HL-60 (cell line): ENCODE data around the gene TIPARP.
"Not testable (repeated sequence)": the region's sequence is repeated elsewhere in the genome, so short reads cannot be mapped to it uniquely, and the experiment has no call there.

Source experiments
- DNase-seq, 2 experiments: peaks; one replicate each; pipeline ENCODE4 v3.0.0-alpha.2; 2010 to 2020; ENCODE audit warnings: low read depth in 1 of 2, low spot score in 1 of 2
- H3K27ac ChIP-seq: fragments of 250-450 bp; sonication (Bioruptor Pico); replicated peaks from 2 replicates; pipeline ENCODE4 v1.5.1; 2020; ENCODE audit warnings: mild to moderate bottlenecking, moderate library complexity
- H3K27me3 ChIP-seq: fragments of 250-450 bp; sonication (Bioruptor Pico); 2 replicates; pipeline ENCODE4 v1.5.1; 2021; ENCODE audit warnings: mild to moderate bottlenecking, moderate library complexity; ENCODE audit not compliant: insufficient read depth, poor library complexity, severe bottlenecking
- H3K4me3 ChIP-seq: replicated peaks from 2 replicates; pipeline ENCODE4 v1.5.1; 2011; ENCODE audit warnings: mild to moderate bottlenecking, control low read depth, low read length; ENCODE audit not compliant: insufficient read depth
- CTCF ChIP-seq: IDR thresholded peaks from one replicate; pipeline ENCODE4 v1.5.1; 2011; ENCODE audit warnings: low read length, control low read depth, inconsistent platforms; ENCODE audit not compliant: insufficient read depth
- GABPA ChIP-seq: IDR thresholded peaks from 2 replicates; pipeline ENCODE4 v1.6.1; 2012; ENCODE audit warnings: low read depth
- POLR2AphosphoS5 ChIP-seq: IDR thresholded peaks from 2 replicates; pipeline ENCODE4 v1.6.1; 2012; ENCODE audit warnings: low read depth
- REST ChIP-seq: IDR thresholded peaks from 2 replicates; pipeline ENCODE4 v1.6.1; 2012; ENCODE audit warnings: low read depth; ENCODE audit not compliant: insufficient replicate concordance
- SPI1 ChIP-seq: IDR thresholded peaks from 2 replicates; pipeline ENCODE4 v1.6.1; 2012; ENCODE audit warnings: low read depth, mild to moderate bottlenecking, borderline replicate concordance

The TIPARP gene

DNA sequence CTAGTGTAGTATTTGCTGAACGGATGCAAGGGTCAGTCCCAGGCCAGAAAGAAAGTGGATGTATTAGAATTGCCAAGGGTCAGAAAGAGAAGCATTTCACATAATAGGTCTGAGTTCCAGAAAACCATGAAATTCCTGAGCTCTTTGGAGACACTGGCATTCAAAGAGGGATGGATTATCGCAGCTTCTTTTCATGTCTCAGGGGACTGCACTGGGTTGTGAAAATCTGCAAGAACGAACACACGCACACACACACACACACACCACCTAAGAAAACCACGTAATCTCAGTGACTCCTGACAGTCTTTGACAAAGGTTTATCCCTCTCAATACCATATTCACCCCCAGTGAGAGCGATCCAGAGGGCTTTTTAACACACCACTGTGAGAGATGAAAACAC, 57.9 kb downstream of the TIPARP start:
- Histone ChIP-seq H3K27me3 (no peaks in the 10 kb centered on the region), H3K4me3 (no peak overlapping the region), H3K27ac (no peak overlapping the region)
- TF ChIP-seq SPI1 (no peak), CTCF (no peak)
- DNase-seq, result no peak

DNA sequence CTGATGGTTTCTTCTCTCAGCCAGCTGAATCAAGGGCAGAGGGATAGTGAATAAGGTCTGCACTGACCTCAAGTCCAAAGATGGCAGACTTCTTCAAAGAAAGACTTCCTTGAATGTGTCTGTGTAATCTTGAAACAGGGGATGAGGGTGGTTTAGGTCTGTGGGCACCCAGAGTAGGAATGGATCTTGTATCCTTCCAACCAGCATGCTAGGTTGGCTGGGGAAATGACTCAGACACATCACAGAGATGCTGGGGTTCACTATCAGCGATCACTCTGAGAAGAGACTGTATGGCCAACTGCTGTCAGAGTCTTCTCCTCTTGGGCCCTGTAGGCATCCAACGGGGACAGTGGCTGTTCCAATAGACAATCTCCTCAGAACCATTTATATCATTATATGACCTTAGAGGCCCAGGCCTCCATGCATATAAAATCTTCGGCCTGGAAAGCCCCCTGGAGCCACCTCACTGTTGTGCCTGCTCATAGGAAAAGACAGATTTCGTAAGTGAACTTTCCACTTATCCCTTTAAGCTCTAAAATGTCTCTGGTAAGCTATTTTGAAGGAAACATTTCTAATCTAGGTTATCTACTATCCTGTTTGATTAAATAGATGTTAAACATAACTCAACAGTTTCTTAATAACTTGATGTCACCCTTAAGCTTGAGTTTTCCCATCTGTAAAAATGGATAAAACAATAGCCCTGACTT, 58.5 kb downstream of the TIPARP start:
- Histone ChIP-seq H3K4me3 (no peak overlapping the region), H3K27me3 (no peaks in the 10 kb centered on the region), H3K27ac (no peak overlapping the region)
- no peak for TF ChIP-seq REST
- TF ChIP-seq GABPA, result no peak
- TF ChIP-seq POLR2AphosphoS5, result no peak
- no peak for TF ChIP-seq SPI1
- TF ChIP-seq CTCF, result no peak
- DNase-seq, result no peak

- not testable (repeated sequence) for H3K27ac ChIP-seq, H3K27me3 ChIP-seq, H3K4me3 ChIP-seq, DNase-seq
Observed at GRCh38 chr3:156734661-156735060, 60.3 kb downstream of the TIPARP start.

DNA sequence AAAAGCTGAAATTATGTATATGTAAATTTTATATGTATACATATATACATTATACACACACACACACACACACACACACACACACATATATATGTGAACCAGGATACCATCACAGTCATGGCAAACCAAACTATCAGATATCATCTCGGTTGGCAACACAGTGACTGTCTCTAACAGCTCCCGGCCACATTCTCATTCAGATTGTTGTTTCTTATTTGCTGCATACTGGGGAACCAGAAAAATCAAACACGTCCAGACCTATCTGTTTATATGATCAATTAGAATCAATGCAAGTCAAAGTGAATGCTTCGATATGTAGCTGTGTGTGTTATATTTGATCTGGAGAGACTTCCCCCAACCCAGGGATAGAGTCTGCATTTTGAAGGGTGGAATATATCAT, 61.1 kb downstream of the TIPARP start:
- H3K27ac ChIP-seq, result no peak overlapping the region
- DNase-seq, result no peak
- H3K27me3 ChIP-seq, result no peaks in the 10 kb centered on the region
- no peak for TF ChIP-seq POLR2AphosphoS5
- TF ChIP-seq REST, result no peak
- H3K4me3 ChIP-seq, result no peak overlapping the region

GRCh38 chr3:156737049-156737448, 62.7 kb downstream of the TIPARP start:
- not testable (repeated sequence) for H3K4me3 ChIP-seq, DNase-seq, H3K27ac ChIP-seq, H3K27me3 ChIP-seq
